IMR-90 (cell line): ENCODE measurements around the gene SLC25A25. TPM values are rescaled to one million over a fixed set of nuclear protein-coding genes. Genes with fewer than 3 reads are reported as not detected.

ENCODE experiments used
- ATAC-seq: fragments of 200-7000 bp; cut with Tn5 transposase; 2 replicates; pipeline ENCODE4 v1.9.1; 2020; ENCODE audit warnings: low read depth, mild to moderate bottlenecking, moderate library complexity
- BruUV-seq: library from RNA; stranded (reverse); fragments of 400-500 nt; replicated peaks from 2 replicates; lab custom pipeline; 2021; lab: Mats Ljungman, UMichigan
- CTCF ChIA-PET: fragments of 300-600 bp; formaldehyde crosslinking; extraction: SDS; loops from one replicate; lab custom pipeline; 2021; ENCODE audit warnings: antibody characterized with exemption; lab: Yijun Ruan, JAX
- POLR2A ChIA-PET: fragments of 300-600 bp; sonication (Branson Sonifier 250); formaldehyde crosslinking; loops from one replicate; lab custom pipeline; 2022; ENCODE audit warnings: antibody characterized with exemption; ENCODE audit not compliant: unreplicated experiment; lab: Charles Lee
- DNase-seq: peaks from one replicate; pipeline ENCODE4 v3.0.0; 2013
- H2AFZ ChIP-seq: replicated peaks from 2 replicates; pipeline ENCODE3; 2013; ENCODE audit warnings: low read length, mild to moderate bottlenecking; ENCODE audit not compliant: poor library complexity
- H2AK5ac ChIP-seq: 2 replicates; pipeline ENCODE4 v1.6.1; 2013; ENCODE audit warnings: low read depth, low read length, inconsistent platforms
- H2AK9ac ChIP-seq: replicated peaks from 2 replicates; pipeline ENCODE3; 2013; ENCODE audit warnings: mild to moderate bottlenecking, low read depth, low read length, moderate library complexity; ENCODE audit not compliant: poor library complexity
- H2BK120ac ChIP-seq: 2 replicates; pipeline ENCODE4 v1.6.1; 2013; ENCODE audit warnings: low read depth, low read length, inconsistent platforms
- H2BK15ac ChIP-seq: 3 replicates; pipeline ENCODE4 v1.6.1; 2013; ENCODE audit warnings: low read depth, low read length, inconsistent platforms
- H2BK20ac ChIP-seq: 2 replicates; pipeline ENCODE4 v1.6.1; 2013; ENCODE audit warnings: low read depth, mild to moderate bottlenecking, inconsistent platforms, low read length, moderate library complexity
- H2BK5ac ChIP-seq: 2 replicates; pipeline ENCODE4 v1.6.1; 2013; ENCODE audit warnings: mild to moderate bottlenecking, low read depth, low read length, inconsistent platforms; ENCODE audit not compliant: poor library complexity, severe bottlenecking
- H3K14ac ChIP-seq: replicated peaks from 2 replicates; pipeline ENCODE4 v1.6.1; 2013; ENCODE audit warnings: low read depth, low read length, inconsistent platforms
- H3K18ac ChIP-seq: 2 replicates; pipeline ENCODE4 v1.6.1; 2013; ENCODE audit warnings: low read depth, low read length, control low read depth
- H3K23ac ChIP-seq: 2 replicates; pipeline ENCODE4 v1.6.1; 2013; ENCODE audit warnings: low read depth, low read length, inconsistent platforms
- H3K27ac ChIP-seq: 2 replicates; pipeline ENCODE4 v1.5.1; 2013; ENCODE audit warnings: mild to moderate bottlenecking, control low read depth, low read length; ENCODE audit not compliant: insufficient read depth
- H3K27me3 ChIP-seq: 2 replicates; pipeline ENCODE4 v1.6.1; 2013; ENCODE audit warnings: low read length; ENCODE audit not compliant: control insufficient read depth, insufficient read depth
- H3K36me3 ChIP-seq: 2 replicates; pipeline ENCODE4 v1.6.1; 2013; ENCODE audit warnings: low read length, mixed read lengths; ENCODE audit not compliant: control insufficient read depth, insufficient read depth
- H3K4ac ChIP-seq: 2 replicates; pipeline ENCODE4 v1.6.1; 2013; ENCODE audit warnings: low read depth, low read length, inconsistent platforms
- H3K4me1 ChIP-seq: 2 replicates; pipeline ENCODE4 v1.6.1; 2013; ENCODE audit warnings: low read length, mixed read lengths; ENCODE audit not compliant: control insufficient read depth, insufficient read depth
- H3K4me2 ChIP-seq: 2 replicates; pipeline ENCODE4 v1.6.1; 2013; ENCODE audit warnings: low read depth, mild to moderate bottlenecking, control low read depth, low read length, moderate library complexity
- H3K4me3 ChIP-seq: 2 replicates; pipeline ENCODE4 v1.5.1; 2013; ENCODE audit warnings: low read depth, mild to moderate bottlenecking, control low read depth, low read length, moderate library complexity; ENCODE audit not compliant: insufficient read depth
- H3K56ac ChIP-seq: 2 replicates; pipeline ENCODE4 v1.6.1; 2013; ENCODE audit warnings: low read length, inconsistent platforms; ENCODE audit not compliant: insufficient read depth; ENCODE audit errors: extremely low read depth
- H3K79me1 ChIP-seq, 2 experiments: 2 replicates each; pipeline ENCODE4 v1.6.1; 2013; ENCODE audit warnings: low read length in 2 of 2, inconsistent platforms in 1 of 2, low read depth in 1 of 2
- H3K9ac ChIP-seq: 2 replicates; pipeline ENCODE4 v1.6.1; 2013; ENCODE audit warnings: low read depth, low read length, control low read depth
- H3K9me1 ChIP-seq: 2 replicates; pipeline ENCODE4 v1.6.1; 2013; ENCODE audit warnings: low read length, inconsistent platforms; ENCODE audit not compliant: insufficient read depth
- H3K9me3 ChIP-seq: 2 replicates; pipeline ENCODE4 v1.6.1; 2013; ENCODE audit warnings: low read length; ENCODE audit not compliant: control insufficient read depth, insufficient read depth
- H4K20me1 ChIP-seq: 2 replicates; pipeline ENCODE4 v1.6.1; 2013; ENCODE audit warnings: low read length, inconsistent platforms; ENCODE audit not compliant: insufficient read depth
- H4K5ac ChIP-seq: 2 replicates; pipeline ENCODE4 v1.6.1; 2013; ENCODE audit warnings: mild to moderate bottlenecking, low read depth, low read length, control low read depth
- H4K8ac ChIP-seq, 2 experiments: 2 replicates each; pipeline ENCODE4 v1.6.1; 2013; ENCODE audit warnings: low read depth in 2 of 2, low read length in 2 of 2, control low read depth in 1 of 2, inconsistent platforms in 1 of 2
- H4K91ac ChIP-seq: 2 replicates; pipeline ENCODE4 v1.6.1; 2013; ENCODE audit warnings: low read depth, low read length, inconsistent platforms; ENCODE audit not compliant: insufficient read depth
- BHLHE40 ChIP-seq: fragments of 150-350 bp; IDR thresholded peaks from 2 replicates; pipeline ENCODE4 v1.6.1; 2016; ENCODE audit warnings: mild to moderate bottlenecking, low read depth, low read length
- CHD1 ChIP-seq: IDR thresholded peaks from 2 replicates; pipeline ENCODE4 v1.6.1; 2012; ENCODE audit warnings: low read depth, low read length, improper control_type of control experiment
- FOS ChIP-seq: fragments of 150-350 bp; IDR thresholded peaks from 2 replicates; pipeline ENCODE4 v1.6.1; 2016; ENCODE audit warnings: low read depth, low read length
- MAFK ChIP-seq: IDR thresholded peaks from 2 replicates; pipeline ENCODE4 v1.6.1; 2012; ENCODE audit warnings: low read depth, low read length, improper control_type of control experiment
- MAZ ChIP-seq: IDR thresholded peaks from 2 replicates; pipeline ENCODE4 v1.6.1; 2012; ENCODE audit warnings: low read depth, mild to moderate bottlenecking, low read length, improper control_type of control experiment, moderate library complexity, borderline replicate concordance
- MXI1 ChIP-seq: IDR thresholded peaks from 2 replicates; pipeline ENCODE4 v1.6.1; 2012; ENCODE audit warnings: low read depth, mild to moderate bottlenecking, low read length, moderate library complexity, borderline replicate concordance
- NFE2L2 ChIP-seq: fragments of 150-350 bp; IDR thresholded peaks from 2 replicates; pipeline ENCODE4 v1.6.1; 2016; ENCODE audit warnings: low read depth, mild to moderate bottlenecking, low read length
- POLR2A ChIP-seq: IDR thresholded peaks from 2 replicates; pipeline ENCODE4 v1.6.1; 2012; ENCODE audit warnings: mild to moderate bottlenecking, low read depth, low read length
- RAD21 ChIP-seq: IDR thresholded peaks from 2 replicates; pipeline ENCODE4 v1.6.1; 2012; ENCODE audit warnings: low read length, improper control_type of control experiment
- RFX5 ChIP-seq: IDR thresholded peaks from 2 replicates; pipeline ENCODE4 v1.8.0; 2012; ENCODE audit warnings: low read depth, mild to moderate bottlenecking, low read length, moderate library complexity
- WGBS, 2 experiments: methylation state at CpG; one replicate each; pipeline versions ENCODE4 v1.1.5 to v1.1.7; 2013; ENCODE audit warnings: missing lambda C conversion rate in 2 of 2; ENCODE audit not compliant: insufficient read length in 1 of 2; ENCODE audit errors: extremely low coverage in 2 of 2; 5-methylcytosine and 5-hydroxymethylcytosine counted together
- dilution Hi-C: fragments of 300-500 bp; cut with HindIII; formaldehyde crosslinking; loops from one replicate; pipeline ENCODE4 v1.14.3; 2018; ENCODE audit warnings: low sequenced_read_pairs; ENCODE audit not compliant: unreplicated experiment
- in situ Hi-C: fragments of 300-500 bp; cut with MboI; formaldehyde crosslinking; loops from 3 replicates; pipeline ENCODE4 v1.14.3; 2019; ENCODE audit warnings: low sequenced_read_pairs, inconsistent platforms, mixed read lengths
- intact Hi-C: fragments of 100-400 bp; cut with micrococcal nuclease; formaldehyde crosslinking; loops from 2 replicates; pipeline ENCODE4 v1.10.0; 2022
- polyA plus RNA-seq, 3 experiments: library from polyadenylated mRNA; depleted of rRNA; stranded (reverse); fragments of >200 nt; gene quantifications; 2 replicates each; pipeline ENCODE4 v1.2.3, GENCODE V29; 2012; ENCODE audit warnings: low replicate concordance in 1 of 3
- total RNA-seq: library from RNA; depleted of rRNA; stranded (reverse); fragments of >200 nt; gene quantifications from 2 replicates; pipeline ENCODE4 v1.2.3, GENCODE V29; 2012
- TF ChIP-seq, protein P1 (sequence below): fragments of 150-350 bp; IDR thresholded peaks from 2 replicates; pipeline ENCODE4 v1.6.1; 2017; ENCODE audit warnings: mild to moderate bottlenecking, antibody characterized with exemption, low read length, low read depth
- TF ChIP-seq, protein P2 (sequence below): conservative IDR thresholded peaks from 2 replicates; pipeline ENCODE4 v1.5.1; 2012; ENCODE audit warnings: mild to moderate bottlenecking, low read depth, low read length, improper control_type of control experiment
- TF ChIP-seq, protein P3 (sequence below): fragments of 150-350 bp; IDR thresholded peaks from 2 replicates; pipeline ENCODE4 v1.6.1; 2016; ENCODE audit warnings: low read depth, mild to moderate bottlenecking, low read length, moderate library complexity, borderline replicate concordance

Gene SLC25A25
- total and polyA plus RNA-seq, 2 of the 4 experiments (the other 2 are of a cell fraction) = 14.0 to 17.9 TPM

DNA sequence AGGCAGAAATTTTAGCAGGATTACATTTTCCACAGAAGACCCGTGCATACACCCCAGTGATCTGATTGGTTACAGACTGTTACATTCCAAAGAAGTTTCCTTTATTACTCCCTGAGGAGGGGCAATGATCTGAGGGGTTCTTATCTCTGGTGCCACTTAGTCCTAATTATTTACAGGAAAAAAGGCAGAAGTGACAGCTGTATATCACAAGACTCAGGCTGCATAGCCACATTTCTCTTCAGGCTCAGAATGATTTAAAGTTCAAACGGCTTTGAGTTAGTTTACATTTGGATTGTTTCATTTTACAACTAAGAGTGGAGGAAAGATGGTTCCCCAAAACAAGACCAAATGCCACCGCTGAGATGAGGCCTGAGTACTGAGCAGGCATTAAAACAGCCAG is 18.2 kb upstream of the SLC25A25 start:
- DNase-seq = no peak
- 0 out of 2 replicates have a peak, but pooled peaks cover 2% of the 10 kb centered on the region for H3K9me1 ChIP-seq
- H2BK20ac ChIP-seq = no peak overlapping the region
- H3K27me3 ChIP-seq = no peaks in the 10 kb centered on the region
- no peak overlapping the region for H4K8ac ChIP-seq
- POLR2A ChIA-PET = no interaction called here
- no peak overlapping the region for H3K56ac ChIP-seq
- H3K9ac ChIP-seq = no peak overlapping the region
- WGBS, 2 experiments = no CpG with 5 or more reads among the region's 3 CpGs
- H2AK5ac ChIP-seq = no peak overlapping the region
- no peaks in the 10 kb centered on the region for H3K79me1 ChIP-seq
- peaks cover 2% of the 10 kb centered on the region; the same call in 1 of the 2 replicates for H3K4me1 ChIP-seq
- no peak overlapping the region for H3K23ac ChIP-seq
- no peak overlapping the region for H3K4me2 ChIP-seq
- H3K4ac ChIP-seq = no peak overlapping the region
- BruUV-seq = no TSS peak
- TF ChIP-seq, protein P1, sequence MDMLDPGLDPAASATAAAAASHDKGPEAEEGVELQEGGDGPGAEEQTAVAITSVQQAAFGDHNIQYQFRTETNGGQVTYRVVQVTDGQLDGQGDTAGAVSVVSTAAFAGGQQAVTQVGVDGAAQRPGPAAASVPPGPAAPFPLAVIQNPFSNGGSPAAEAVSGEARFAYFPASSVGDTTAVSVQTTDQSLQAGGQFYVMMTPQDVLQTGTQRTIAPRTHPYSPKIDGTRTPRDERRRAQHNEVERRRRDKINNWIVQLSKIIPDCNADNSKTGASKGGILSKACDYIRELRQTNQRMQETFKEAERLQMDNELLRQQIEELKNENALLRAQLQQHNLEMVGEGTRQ = no peak
- no peak for TF ChIP-seq RAD21
- TF ChIP-seq BHLHE40 = no peak
- TF ChIP-seq MAFK = no peak
- TF ChIP-seq, protein P2, sequence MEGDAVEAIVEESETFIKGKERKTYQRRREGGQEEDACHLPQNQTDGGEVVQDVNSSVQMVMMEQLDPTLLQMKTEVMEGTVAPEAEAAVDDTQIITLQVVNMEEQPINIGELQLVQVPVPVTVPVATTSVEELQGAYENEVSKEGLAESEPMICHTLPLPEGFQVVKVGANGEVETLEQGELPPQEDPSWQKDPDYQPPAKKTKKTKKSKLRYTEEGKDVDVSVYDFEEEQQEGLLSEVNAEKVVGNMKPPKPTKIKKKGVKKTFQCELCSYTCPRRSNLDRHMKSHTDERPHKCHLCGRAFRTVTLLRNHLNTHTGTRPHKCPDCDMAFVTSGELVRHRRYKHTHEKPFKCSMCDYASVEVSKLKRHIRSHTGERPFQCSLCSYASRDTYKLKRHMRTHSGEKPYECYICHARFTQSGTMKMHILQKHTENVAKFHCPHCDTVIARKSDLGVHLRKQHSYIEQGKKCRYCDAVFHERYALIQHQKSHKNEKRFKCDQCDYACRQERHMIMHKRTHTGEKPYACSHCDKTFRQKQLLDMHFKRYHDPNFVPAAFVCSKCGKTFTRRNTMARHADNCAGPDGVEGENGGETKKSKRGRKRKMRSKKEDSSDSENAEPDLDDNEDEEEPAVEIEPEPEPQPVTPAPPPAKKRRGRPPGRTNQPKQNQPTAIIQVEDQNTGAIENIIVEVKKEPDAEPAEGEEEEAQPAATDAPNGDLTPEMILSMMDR = no peak
- no peak for TF ChIP-seq CHD1
- TF ChIP-seq, protein P3, sequence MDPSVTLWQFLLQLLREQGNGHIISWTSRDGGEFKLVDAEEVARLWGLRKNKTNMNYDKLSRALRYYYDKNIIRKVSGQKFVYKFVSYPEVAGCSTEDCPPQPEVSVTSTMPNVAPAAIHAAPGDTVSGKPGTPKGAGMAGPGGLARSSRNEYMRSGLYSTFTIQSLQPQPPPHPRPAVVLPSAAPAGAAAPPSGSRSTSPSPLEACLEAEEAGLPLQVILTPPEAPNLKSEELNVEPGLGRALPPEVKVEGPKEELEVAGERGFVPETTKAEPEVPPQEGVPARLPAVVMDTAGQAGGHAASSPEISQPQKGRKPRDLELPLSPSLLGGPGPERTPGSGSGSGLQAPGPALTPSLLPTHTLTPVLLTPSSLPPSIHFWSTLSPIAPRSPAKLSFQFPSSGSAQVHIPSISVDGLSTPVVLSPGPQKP = no peak
- no peak for TF ChIP-seq POLR2A
- TF ChIP-seq MAZ = no peak
- TF ChIP-seq FOS = no peak
- TF ChIP-seq NFE2L2 = no peak
- TF ChIP-seq RFX5 = no peak
- TF ChIP-seq MXI1 = no peak
- no peak overlapping the region for H3K27ac ChIP-seq
- dilution Hi-C loops = no loop called here
- CTCF ChIA-PET = no interaction called here
- in situ Hi-C loops = no loop called here
- no peak overlapping the region for H2BK120ac ChIP-seq
- no peaks in the 10 kb centered on the region for H3K9me3 ChIP-seq
- no peak overlapping the region for H2BK5ac ChIP-seq
- no peaks in the 10 kb centered on the region for H3K36me3 ChIP-seq
- H2BK15ac ChIP-seq = no peak overlapping the region
- ATAC-seq = peak; percentile 38
- H3K4me3 ChIP-seq = no peak overlapping the region
- no peak overlapping the region for H4K91ac ChIP-seq
- H2AFZ ChIP-seq = no peak overlapping the region
- no peak overlapping the region for H3K14ac ChIP-seq
- H2AK9ac ChIP-seq = no peak overlapping the region
- no peak overlapping the region for H3K18ac ChIP-seq
- no peaks in the 10 kb centered on the region; the same call in 1 of the 2 replicates for H4K20me1 ChIP-seq
- intact Hi-C loops = no loop called here
- no peak overlapping the region for H4K5ac ChIP-seq
